H9 (cell line): ENCODE data around the gene EXOSC2. TPM values are rescaled to one million over a fixed set of nuclear protein-coding genes. Genes with fewer than 3 reads are reported as not detected.

ENCODE experiments used
- DNase-seq: peaks from one replicate; pipeline ENCODE4 v3.0.0-alpha.2; 2017
- H2AFZ ChIP-seq: one replicate; pipeline ENCODE4 v1.6.1; 2013; ENCODE audit warnings: mild to moderate bottlenecking, low read length, control low read depth, moderate library complexity
- H2AK5ac ChIP-seq: 2 replicates; pipeline ENCODE4 v1.6.1; 2013; ENCODE audit warnings: low read length, control low read depth, mixed read lengths; ENCODE audit not compliant: insufficient read length
- H2BK120ac ChIP-seq: one replicate; pipeline ENCODE4 v1.6.1; 2013; ENCODE audit warnings: low read depth, mild to moderate bottlenecking, low read length, control low read depth, inconsistent platforms; ENCODE audit not compliant: poor library complexity, severe bottlenecking
- H2BK12ac ChIP-seq: 2 replicates; pipeline ENCODE4 v1.6.1; 2013; ENCODE audit warnings: low read length, control low read depth, mixed read lengths, low read depth; ENCODE audit not compliant: insufficient read length
- H2BK15ac ChIP-seq: 2 replicates; pipeline ENCODE4 v1.6.1; 2013; ENCODE audit warnings: low read depth, low read length, control low read depth
- H2BK20ac ChIP-seq: one replicate; pipeline ENCODE4 v1.6.1; 2013; ENCODE audit warnings: low read depth, mild to moderate bottlenecking, low read length, control low read depth, inconsistent platforms; ENCODE audit not compliant: poor library complexity, severe bottlenecking
- H2BK5ac ChIP-seq: 2 replicates; pipeline ENCODE4 v1.6.1; 2013; ENCODE audit warnings: low read length, control low read depth, mixed read lengths; ENCODE audit not compliant: insufficient read length
- H3K14ac ChIP-seq: 2 replicates; pipeline ENCODE4 v1.6.1; 2013; ENCODE audit warnings: low read length, control low read depth; ENCODE audit not compliant: insufficient read depth
- H3K18ac ChIP-seq: 2 replicates; pipeline ENCODE4 v1.6.1; 2013; ENCODE audit warnings: low read depth, mild to moderate bottlenecking, mixed read lengths, low read length, control low read depth; ENCODE audit not compliant: insufficient read length
- H3K23ac ChIP-seq: 2 replicates; pipeline ENCODE4 v1.6.1; 2013; ENCODE audit warnings: low read length, control low read depth, mixed read lengths, low read depth; ENCODE audit not compliant: insufficient read length
- H3K23me2 ChIP-seq: 2 replicates; pipeline ENCODE4 v1.6.1; 2013; ENCODE audit warnings: low read depth, mild to moderate bottlenecking, mixed read lengths, low read length, control low read depth; ENCODE audit not compliant: insufficient read length, poor library complexity, severe bottlenecking
- H3K27ac ChIP-seq: 2 replicates; pipeline ENCODE4 v1.5.1; 2013; ENCODE audit warnings: low read length, control low read depth, mixed read lengths, low read depth; ENCODE audit not compliant: insufficient read length
- H3K27me3 ChIP-seq: 2 replicates; pipeline ENCODE4 v1.6.1; 2013; ENCODE audit warnings: low read length, control low read depth, inconsistent platforms; ENCODE audit not compliant: insufficient read depth
- H3K4ac ChIP-seq: 2 replicates; pipeline ENCODE4 v1.6.1; 2013; ENCODE audit warnings: low read depth, mild to moderate bottlenecking, control low read depth, inconsistent platforms, low read length, moderate library complexity
- H3K4me1 ChIP-seq: 2 replicates; pipeline ENCODE4 v1.6.1; 2013; ENCODE audit warnings: low read length, control low read depth, inconsistent platforms; ENCODE audit not compliant: insufficient read depth
- H3K4me2 ChIP-seq: 2 replicates; pipeline ENCODE4 v1.6.1; 2013; ENCODE audit warnings: low read length, control low read depth, mixed read lengths; ENCODE audit not compliant: insufficient read length, insufficient read depth
- H3K56ac ChIP-seq: 2 replicates; pipeline ENCODE4 v1.6.1; 2013; ENCODE audit warnings: low read depth, mild to moderate bottlenecking, mixed read lengths, low read length, control low read depth; ENCODE audit not compliant: insufficient read length
- H3K79me1 ChIP-seq: 2 replicates; pipeline ENCODE4 v1.6.1; 2013; ENCODE audit warnings: low read depth, mild to moderate bottlenecking, moderate library complexity, low read length, control low read depth, inconsistent platforms; ENCODE audit not compliant: insufficient read depth, poor library complexity, severe bottlenecking
- H3K79me2 ChIP-seq: 2 replicates; pipeline ENCODE4 v1.6.1; 2013; ENCODE audit warnings: low read length, control low read depth, inconsistent platforms; ENCODE audit not compliant: insufficient read depth
- H3K9ac ChIP-seq: 2 replicates; pipeline ENCODE4 v1.6.1; 2013; ENCODE audit warnings: low read length, control low read depth, mixed read lengths; ENCODE audit not compliant: insufficient read length; ENCODE audit errors: extremely low read depth
- H3K9me3 ChIP-seq: one replicate; pipeline ENCODE4 v1.6.1; 2013; ENCODE audit warnings: low read depth, low read length, inconsistent platforms; ENCODE audit not compliant: control insufficient read depth
- H3T11ph ChIP-seq: one replicate; pipeline ENCODE4 v1.6.1; 2013; ENCODE audit warnings: mild to moderate bottlenecking, low read length, control low read depth, inconsistent platforms
- H4K20me1 ChIP-seq: one replicate; pipeline ENCODE4 v1.6.1; 2013; ENCODE audit not compliant: control insufficient read depth, insufficient read length, insufficient read depth
- H4K5ac ChIP-seq: 2 replicates; pipeline ENCODE4 v1.6.1; 2013; ENCODE audit warnings: low read depth, mild to moderate bottlenecking, mixed read lengths, low read length, control low read depth; ENCODE audit not compliant: insufficient read length
- H4K8ac ChIP-seq: replicated peaks from 2 replicates; pipeline ENCODE4 v1.6.1; 2013; ENCODE audit warnings: low read length, control low read depth, mixed read lengths, low read depth; ENCODE audit not compliant: insufficient read length
- H4K91ac ChIP-seq: 2 replicates; pipeline ENCODE4 v1.6.1; 2013; ENCODE audit warnings: low read depth, mild to moderate bottlenecking, moderate library complexity, mixed read lengths, low read length, control low read depth; ENCODE audit not compliant: insufficient read length
- H3K27ac Mint-ChIP-seq, 3 experiments: 2 replicates in 2 of 3; 3 replicates in 1 of 3; pipeline ENCODE4 v1.8.0; 2020 to 2021; ENCODE audit warnings: mixed read lengths in 3 of 3, mild to moderate bottlenecking in 1 of 3, moderate library complexity in 1 of 3
- H3K27me3 Mint-ChIP-seq: 2 replicates; pipeline ENCODE4 v1.8.0; 2021; ENCODE audit warnings: low read depth, mild to moderate bottlenecking, moderate library complexity, mixed read lengths
- H3K36me3 Mint-ChIP-seq, 3 experiments: 2 replicates in 2 of 3; 3 replicates in 1 of 3; pipeline ENCODE4 v1.8.0; 2020 to 2021; ENCODE audit warnings: low read depth in 3 of 3, mixed read lengths in 3 of 3; ENCODE audit not compliant: insufficient read depth in 1 of 3
- H3K4me1 Mint-ChIP-seq, 2 experiments: 2 replicates each; pipeline ENCODE4 v1.8.0; 2020; ENCODE audit warnings: mixed read lengths in 2 of 2
- H3K4me3 Mint-ChIP-seq, 2 experiments: 2 replicates in 1 of 2; 3 replicates in 1 of 2; pipeline ENCODE4 v1.8.0; 2020 to 2021; ENCODE audit warnings: mild to moderate bottlenecking in 2 of 2, mixed read lengths in 2 of 2, moderate library complexity in 1 of 2
- H3K9me3 Mint-ChIP-seq, 2 experiments: 2 replicates in 1 of 2; 3 replicates in 1 of 2; pipeline ENCODE4 v1.8.0; 2020; ENCODE audit warnings: mild to moderate bottlenecking in 2 of 2, mixed read lengths in 2 of 2, moderate library complexity in 1 of 2
- CTCF ChIP-seq: fragments of 200-600 bp; sonication (generic); conservative IDR thresholded peaks from 3 replicates; pipeline ENCODE4 v1.8.0; 2021; ENCODE audit warnings: antibody characterized with exemption, mild to moderate bottlenecking
- WGBS: extraction: QIAGEN DNeasy Blood & Tissue Kit; methylation state at CpG from one replicate; pipeline ENCODE4 v1.1.7; 2013; ENCODE audit warnings: missing lambda C conversion rate, low lambda C conversion rate, mixed read lengths; ENCODE audit not compliant: insufficient read length; ENCODE audit errors: extremely low coverage; 5-methylcytosine and 5-hydroxymethylcytosine counted together
- total RNA-seq: library from RNA; stranded (reverse); gene quantifications from 2 replicates; pipeline ENCODE4 v1.2.1, GENCODE V29; 2021

The EXOSC2 gene
- total RNA-seq, 1 experiment from 2014 or later: 94.5 TPM

GRCh38 chr9:130741024-130741305 is 47.4 kb downstream of the EXOSC2 start:
- Histone ChIP-seq H3K14ac (no peak overlapping the region), H2BK120ac (no peak overlapping the region), H4K8ac (no peak overlapping the region), H2BK5ac (no peak overlapping the region), H3K9ac (no peak overlapping the region), H4K91ac (no peak overlapping the region), H2BK15ac (no peak overlapping the region), H3K79me1 (no peaks in the 10 kb centered on the region), H3K18ac (no peak overlapping the region), H3K23me2 (no peaks in the 10 kb centered on the region), H2AK5ac (no peak overlapping the region), H2AFZ (no peak overlapping the region), H4K20me1 (no peaks in the 10 kb centered on the region), H3T11ph (no peak overlapping the region), H3K23ac (no peak overlapping the region), H3K27me3 (no peaks in the 10 kb centered on the region), H3K79me2 (peaks cover 2% of the 10 kb centered on the region; the same call in 1 of the 2 replicates), H2BK12ac (no peak overlapping the region), H3K4me2 (no peak overlapping the region), H3K56ac (no peak overlapping the region), H3K4me1 (no peaks in the 10 kb centered on the region; the same call in 1 of the 2 replicates), H3K9me3 (no peaks in the 10 kb centered on the region), H3K27ac (no peak overlapping the region), H3K4ac (no peak overlapping the region), H4K5ac (no peak overlapping the region), H2BK20ac (no peak overlapping the region)
- no peak for TF ChIP-seq CTCF
- Mint-ChIP-seq H3K4me1 (peaks cover 22 to 26% of the 10 kb centered on the region in 2 experiments), H3K36me3 (peaks cover 0 to 5% (median 0%) of the 10 kb centered on the region in 3 experiments; a peak in 2 of 7 replicates), H3K27me3 (no peaks in the 10 kb centered on the region), H3K4me3 (no peak overlapping the region), H3K27ac (no peak overlapping the region), H3K9me3 (no peaks in the 10 kb centered on the region; a peak in 2 of 5 replicates)
- WGBS: no CpG with 5 or more reads among the region's 3 CpGs
- no peak for DNase-seq
